ENCODE results near the gene AK8. TPM values are rescaled to one million over a fixed set of nuclear protein-coding genes. Genes with fewer than 3 reads are reported as not detected.

The AK8 gene
- total and polyA plus RNA-seq, 9 donors, result 0.36 to 9.8 (median 1.6) TPM

DNA sequence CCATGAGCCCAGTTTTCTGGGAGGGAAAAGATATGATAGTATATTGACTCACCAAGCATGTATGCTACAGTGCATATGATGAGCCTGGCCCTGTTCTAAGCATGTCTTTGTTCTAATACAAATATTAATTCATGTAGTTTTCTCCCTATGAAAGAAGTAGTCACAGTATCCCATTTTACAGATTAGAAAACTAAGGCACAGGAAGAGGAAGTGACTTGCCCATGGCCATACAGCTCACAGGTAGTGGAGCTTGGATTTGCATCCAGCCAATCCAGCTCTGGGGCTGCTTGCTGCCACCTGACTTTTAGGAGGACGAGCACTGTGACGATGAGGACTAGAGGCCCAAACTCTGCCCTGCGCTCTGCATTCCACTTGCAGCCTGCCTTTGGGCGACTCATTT lies 76.4 kb downstream of the AK8 start:
- no peaks in the 10 kb centered on the region for H3K9me3 ChIP-seq
- no peak overlapping the region for H3K4me3 ChIP-seq
- WGBS, 3 donors, result 94 to 95% (median 94%) methylated on average over 4 of the region's 4 CpGs
- intact Hi-C loops (cut with DNase I), result loop anchor here in 3 of 4 donors (2.0 to 10.0 kb wide), 4 partner anchors 103 to 387 kb away; partner anchors contain the start of gene CFAP77 (in 1 of the 3)
- DNase-seq, result no peak
- no peaks in the 10 kb centered on the region for H3K27me3 ChIP-seq
- no peak overlapping the region for H3K27ac ChIP-seq
- TF ChIP-seq EP300 (IDR thresholded peaks at IDR 0.05) (no peak), POLR2A (IDR thresholded peaks at IDR 0.05) (no peak)
- TF ChIP-seq, protein P1, sequence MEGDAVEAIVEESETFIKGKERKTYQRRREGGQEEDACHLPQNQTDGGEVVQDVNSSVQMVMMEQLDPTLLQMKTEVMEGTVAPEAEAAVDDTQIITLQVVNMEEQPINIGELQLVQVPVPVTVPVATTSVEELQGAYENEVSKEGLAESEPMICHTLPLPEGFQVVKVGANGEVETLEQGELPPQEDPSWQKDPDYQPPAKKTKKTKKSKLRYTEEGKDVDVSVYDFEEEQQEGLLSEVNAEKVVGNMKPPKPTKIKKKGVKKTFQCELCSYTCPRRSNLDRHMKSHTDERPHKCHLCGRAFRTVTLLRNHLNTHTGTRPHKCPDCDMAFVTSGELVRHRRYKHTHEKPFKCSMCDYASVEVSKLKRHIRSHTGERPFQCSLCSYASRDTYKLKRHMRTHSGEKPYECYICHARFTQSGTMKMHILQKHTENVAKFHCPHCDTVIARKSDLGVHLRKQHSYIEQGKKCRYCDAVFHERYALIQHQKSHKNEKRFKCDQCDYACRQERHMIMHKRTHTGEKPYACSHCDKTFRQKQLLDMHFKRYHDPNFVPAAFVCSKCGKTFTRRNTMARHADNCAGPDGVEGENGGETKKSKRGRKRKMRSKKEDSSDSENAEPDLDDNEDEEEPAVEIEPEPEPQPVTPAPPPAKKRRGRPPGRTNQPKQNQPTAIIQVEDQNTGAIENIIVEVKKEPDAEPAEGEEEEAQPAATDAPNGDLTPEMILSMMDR (IDR thresholded peaks at IDR 0.05), result no peak
- peaks cover 13% of the 10 kb centered on the region for H3K4me1 ChIP-seq (ENCODE audit: insufficient read depth)
- H3K36me3 ChIP-seq, result no peaks in the 10 kb centered on the region

DNA sequence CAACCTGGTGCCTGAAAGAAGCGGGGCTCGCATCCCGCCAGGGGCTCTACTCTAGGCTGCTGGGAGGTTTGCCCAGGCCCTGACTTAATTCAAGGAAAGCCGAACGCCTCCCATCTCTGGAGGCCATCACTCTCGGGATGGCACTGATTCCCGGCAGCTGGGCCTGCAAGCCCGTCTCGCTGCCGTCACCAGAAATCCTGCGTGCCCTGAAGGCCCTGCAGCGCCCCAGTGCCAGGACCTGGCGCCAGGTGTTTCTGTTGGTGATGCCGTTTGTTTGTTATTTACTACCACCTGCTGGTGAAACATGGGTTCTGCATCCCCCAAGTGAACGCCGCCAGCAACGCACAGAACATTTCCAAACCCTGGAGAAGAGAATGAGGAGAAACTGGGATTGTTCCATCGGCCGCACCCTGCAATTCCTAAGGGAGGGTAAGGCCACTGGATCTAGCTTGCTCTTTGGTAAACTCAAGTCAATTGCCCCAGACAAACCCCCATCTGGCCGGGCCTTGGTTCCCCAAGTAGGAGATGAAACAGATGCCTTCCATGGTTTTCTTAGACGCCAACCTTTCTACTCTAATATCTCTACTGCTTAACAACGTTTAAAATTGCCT lies 77.9 kb downstream of the AK8 start:
- peaks cover 13% of the 10 kb centered on the region for H3K4me1 ChIP-seq (ENCODE audit: insufficient read depth)
- H3K27me3 ChIP-seq, result no peaks in the 10 kb centered on the region
- H3K36me3 ChIP-seq, result no peaks in the 10 kb centered on the region
- DNase-seq, result peak; percentile 71 to 84 (median 78)
- peak overlapping the region in 1 of 2 donors; percentile 20 for H3K27ac ChIP-seq
- no peaks in the 10 kb centered on the region for H3K9me3 ChIP-seq
- 10 to 15% (median 13%) methylated on average over 22 of the region's 22 CpGs for WGBS, 3 donors
- intact Hi-C loops (cut with DNase I), result loop anchor here (1.0 to 10.0 kb wide), 5 partner anchors 105 to 385 kb away; partner anchors contain the start of gene CFAP77 (in 1 of the 4)
- H3K4me3 ChIP-seq, result no peak overlapping the region
- no peak for TF ChIP-seq POLR2A (IDR thresholded peaks at IDR 0.05)
- TF ChIP-seq, protein P1 (IDR thresholded peaks at IDR 0.05), result peak; percentile 80 to 92 (median 88)

- no peaks in the 10 kb centered on the region for H3K36me3 ChIP-seq
- peak in 2 of 5 donors; percentile 39 to 54 for DNase-seq
- WGBS, 3 donors, result 73 to 80% (median 79%) methylated on average over 27 of the region's 27 CpGs
- peak overlapping the region; percentile 20 to 64 for H3K27ac ChIP-seq
- TF ChIP-seq, protein P1 (IDR thresholded peaks at IDR 0.05), result no peak
- TF ChIP-seq EP300 (IDR thresholded peaks at IDR 0.05) (no peak), POLR2A (IDR thresholded peaks at IDR 0.05) (no peak)
- H3K4me1 ChIP-seq (ENCODE audit: insufficient read depth), result peaks cover 13% of the 10 kb centered on the region
- H3K9me3 ChIP-seq, result no peaks in the 10 kb centered on the region
- no peak overlapping the region for H3K4me3 ChIP-seq
- no peaks in the 10 kb centered on the region for H3K27me3 ChIP-seq
- intact Hi-C loops (cut with DNase I), result loop anchor here in 2 of 4 donors (1.0 to 10.0 kb wide), 4 partner anchors 134 to 384 kb away; partner anchors contain the start of genes CFAP77 (in 1 of the 2), DDX31 (in 1 of the 2) and GFI1B (in 1 of the 2)
Observed at GRCh38 chr9:132798817-132799790, 79.0 kb downstream of the AK8 start.

All from ovary (tissue), 9 donors.